Upper lobe of right lung (tissue), 1 donor: ENCODE data around the gene MCU. TPM values are rescaled to one million over a fixed set of nuclear protein-coding genes. Genes with fewer than 3 reads are reported as not detected.
A peak's percentile ranks its signal among the peaks of the same experiment; 100 is the strongest.
"Not testable (repeated sequence)": the region's sequence is repeated elsewhere in the genome, so short reads cannot be mapped to it uniquely, and the experiment has no call there.

Source experiments
- ATAC-seq: fragments of 200-7000 bp; cut with Tn5 transposase; one replicate; pipeline ENCODE4 v1.9.1; 2020; ENCODE audit warnings: mild to moderate bottlenecking, moderate library complexity
- DNase-seq: peaks from one replicate; pipeline ENCODE4 v3.0.0-alpha.2; 2020
- H3K27ac ChIP-seq: fragments of 200-600 bp; one replicate; pipeline ENCODE4 v1.8.0; 2022
- H3K27me3 ChIP-seq: fragments of 200-600 bp; one replicate; pipeline ENCODE4 v1.8.0; 2022; ENCODE audit warnings: mild to moderate bottlenecking
- H3K36me3 ChIP-seq: fragments of 200-600 bp; one replicate; pipeline ENCODE4 v1.8.0; 2022
- H3K4me1 ChIP-seq: fragments of 200-600 bp; one replicate; pipeline ENCODE4 v1.8.0; 2022
- H3K4me3 ChIP-seq: fragments of 200-600 bp; one replicate; pipeline ENCODE4 v1.8.0; 2022; ENCODE audit warnings: mild to moderate bottlenecking
- H3K9me3 ChIP-seq: fragments of 200-600 bp; one replicate; pipeline ENCODE4 v1.8.0; 2022
- CTCF ChIP-seq: fragments of 200-600 bp; IDR thresholded peaks from one replicate; pipeline ENCODE4 v1.8.0; 2022; ENCODE audit warnings: antibody characterized with exemption
- intact Hi-C: fragments of 100-400 bp; cut with DNase I; formaldehyde crosslinking; loops from one replicate; pipeline ENCODE4 v1.11.0; 2022
- total RNA-seq: library from RNA; stranded (reverse); fragmentation: NEBNext Ultra II Directional; extraction: Animal tissue kit (Norgen Biotek cat#: 25700); gene quantifications from one replicate; pipeline ENCODE4 v1.2.1, GENCODE V29; 2021
- donor health status: DM: no; HTN: yes; CAD: no; lungs with severe emphysema.

Gene MCU
- total RNA-seq, 1 donor from 2014 or later = 31.1 TPM

- ATAC-seq = peak; percentile 95
- no peaks in the 10 kb centered on the region for H3K36me3 ChIP-seq
- TF ChIP-seq CTCF = no peak
- DNase-seq = no peak
- intact Hi-C loops = no loop called here
- no peaks in the 10 kb centered on the region for H3K4me1 ChIP-seq
- no peaks in the 10 kb centered on the region for H3K9me3 ChIP-seq
- H3K27me3 ChIP-seq = no peaks in the 10 kb centered on the region
- no peak overlapping the region for H3K27ac ChIP-seq
- H3K4me3 ChIP-seq = no peak overlapping the region
These were observed 61.9 kb downstream of the MCU start for GRCh38 chr10:72753760-72754231.

GRCh38 chr10:72754275-72755032 lies 62.5 kb downstream of the MCU start:
- Histone ChIP-seq H3K4me1 (no peaks in the 10 kb centered on the region), H3K27ac (no peak overlapping the region), H3K4me3 (no peak overlapping the region), H3K36me3 (no peaks in the 10 kb centered on the region), H3K9me3 (no peaks in the 10 kb centered on the region), H3K27me3 (no peaks in the 10 kb centered on the region)
- no peak for DNase-seq
- intact Hi-C loops = no loop called here
- no peak for TF ChIP-seq CTCF
- ATAC-seq = no peak

- H3K9me3 ChIP-seq = no peaks in the 10 kb centered on the region
- no peaks in the 10 kb centered on the region for H3K27me3 ChIP-seq
- ATAC-seq (no peak), DNase-seq (no peak)
- no peaks in the 10 kb centered on the region for H3K36me3 ChIP-seq
- H3K4me3 ChIP-seq = no peak overlapping the region
- no peak overlapping the region for H3K27ac ChIP-seq
- H3K4me1 ChIP-seq = no peaks in the 10 kb centered on the region
- intact Hi-C loops = no loop called here
- no peak for TF ChIP-seq CTCF
These were observed 64.9 kb downstream of the MCU start for GRCh38 chr10:72756674-72757385.

- ATAC-seq = no peak
- H3K4me1 ChIP-seq = no peaks in the 10 kb centered on the region
- H3K36me3 ChIP-seq = no peaks in the 10 kb centered on the region
- intact Hi-C loops = no loop called here
- H3K27ac ChIP-seq = no peak overlapping the region
- no peak overlapping the region for H3K4me3 ChIP-seq
- H3K9me3 ChIP-seq = no peaks in the 10 kb centered on the region
- no peak for TF ChIP-seq CTCF
- H3K27me3 ChIP-seq = no peaks in the 10 kb centered on the region
- no peak for DNase-seq
These were observed 65.8 kb downstream of the MCU start for GRCh38 chr10:72757732-72758131.

- intact Hi-C loops, H3K4me1 ChIP-seq, H3K9me3 ChIP-seq, H3K27ac ChIP-seq, DNase-seq, H3K4me3 ChIP-seq, H3K36me3 ChIP-seq, ATAC-seq, H3K27me3 ChIP-seq: not testable (repeated sequence)
These were observed 67.0 kb downstream of the MCU start for GRCh38 chr10:72758930-72759329.

- Histone ChIP-seq H3K4me1 (no peaks in the 10 kb centered on the region), H3K4me3 (no peak overlapping the region), H3K27ac (no peak overlapping the region), H3K9me3 (no peaks in the 10 kb centered on the region), H3K36me3 (no peaks in the 10 kb centered on the region), H3K27me3 (no peaks in the 10 kb centered on the region)
- ATAC-seq (no peak), DNase-seq (no peak)
- intact Hi-C loops = no loop called here
- no peak for TF ChIP-seq CTCF
These were observed 67.6 kb downstream of the MCU start for GRCh38 chr10:72759584-72759983.
